IMR-90 (cell line): ENCODE measurements around the gene EFNA5. TPM values are rescaled to one million over a fixed set of nuclear protein-coding genes. Genes with fewer than 3 reads are reported as not detected.

Experiments used
- ATAC-seq: fragments of 200-7000 bp; cut with Tn5 transposase; 2 replicates; pipeline ENCODE4 v1.9.1; 2020; ENCODE audit warnings: low read depth, mild to moderate bottlenecking, moderate library complexity
- BruUV-seq: library from RNA; stranded (reverse); fragments of 400-500 nt; replicated peaks from 2 replicates; lab custom pipeline; 2021; lab: Mats Ljungman, UMichigan
- CTCF ChIA-PET: fragments of 300-600 bp; formaldehyde crosslinking; extraction: SDS; loops from one replicate; lab custom pipeline; 2021; ENCODE audit warnings: antibody characterized with exemption; lab: Yijun Ruan, JAX
- POLR2A ChIA-PET: fragments of 300-600 bp; sonication (Branson Sonifier 250); formaldehyde crosslinking; loops from one replicate; lab custom pipeline; 2022; ENCODE audit warnings: antibody characterized with exemption; ENCODE audit not compliant: unreplicated experiment; lab: Charles Lee
- DNase-seq: peaks from one replicate; pipeline ENCODE4 v3.0.0; 2013
- H2AFZ ChIP-seq: replicated peaks from 2 replicates; pipeline ENCODE3; 2013; ENCODE audit warnings: low read length, mild to moderate bottlenecking; ENCODE audit not compliant: poor library complexity
- H2AK5ac ChIP-seq: 2 replicates; pipeline ENCODE4 v1.6.1; 2013; ENCODE audit warnings: low read depth, low read length, inconsistent platforms
- H2AK9ac ChIP-seq: replicated peaks from 2 replicates; pipeline ENCODE3; 2013; ENCODE audit warnings: mild to moderate bottlenecking, low read depth, low read length, moderate library complexity; ENCODE audit not compliant: poor library complexity
- H2BK120ac ChIP-seq: 2 replicates; pipeline ENCODE4 v1.6.1; 2013; ENCODE audit warnings: low read depth, low read length, inconsistent platforms
- H2BK15ac ChIP-seq: 3 replicates; pipeline ENCODE4 v1.6.1; 2013; ENCODE audit warnings: low read depth, low read length, inconsistent platforms
- H2BK20ac ChIP-seq: 2 replicates; pipeline ENCODE4 v1.6.1; 2013; ENCODE audit warnings: low read depth, mild to moderate bottlenecking, inconsistent platforms, low read length, moderate library complexity
- H2BK5ac ChIP-seq: 2 replicates; pipeline ENCODE4 v1.6.1; 2013; ENCODE audit warnings: mild to moderate bottlenecking, low read depth, low read length, inconsistent platforms; ENCODE audit not compliant: poor library complexity, severe bottlenecking
- H3K14ac ChIP-seq: replicated peaks from 2 replicates; pipeline ENCODE4 v1.6.1; 2013; ENCODE audit warnings: low read depth, low read length, inconsistent platforms
- H3K18ac ChIP-seq: 2 replicates; pipeline ENCODE4 v1.6.1; 2013; ENCODE audit warnings: low read depth, low read length, control low read depth
- H3K23ac ChIP-seq: 2 replicates; pipeline ENCODE4 v1.6.1; 2013; ENCODE audit warnings: low read depth, low read length, inconsistent platforms
- H3K27ac ChIP-seq: 2 replicates; pipeline ENCODE4 v1.5.1; 2013; ENCODE audit warnings: mild to moderate bottlenecking, control low read depth, low read length; ENCODE audit not compliant: insufficient read depth
- H3K27me3 ChIP-seq: 2 replicates; pipeline ENCODE4 v1.6.1; 2013; ENCODE audit warnings: low read length; ENCODE audit not compliant: control insufficient read depth, insufficient read depth
- H3K36me3 ChIP-seq: 2 replicates; pipeline ENCODE4 v1.6.1; 2013; ENCODE audit warnings: low read length, mixed read lengths; ENCODE audit not compliant: control insufficient read depth, insufficient read depth
- H3K4ac ChIP-seq: 2 replicates; pipeline ENCODE4 v1.6.1; 2013; ENCODE audit warnings: low read depth, low read length, inconsistent platforms
- H3K4me1 ChIP-seq: 2 replicates; pipeline ENCODE4 v1.6.1; 2013; ENCODE audit warnings: low read length, mixed read lengths; ENCODE audit not compliant: control insufficient read depth, insufficient read depth
- H3K4me2 ChIP-seq: 2 replicates; pipeline ENCODE4 v1.6.1; 2013; ENCODE audit warnings: low read depth, mild to moderate bottlenecking, control low read depth, low read length, moderate library complexity
- H3K4me3 ChIP-seq: 2 replicates; pipeline ENCODE4 v1.5.1; 2013; ENCODE audit warnings: low read depth, mild to moderate bottlenecking, control low read depth, low read length, moderate library complexity; ENCODE audit not compliant: insufficient read depth
- H3K56ac ChIP-seq: 2 replicates; pipeline ENCODE4 v1.6.1; 2013; ENCODE audit warnings: low read length, inconsistent platforms; ENCODE audit not compliant: insufficient read depth; ENCODE audit errors: extremely low read depth
- H3K79me1 ChIP-seq, 2 experiments: 2 replicates each; pipeline ENCODE4 v1.6.1; 2013; ENCODE audit warnings: low read length in 2 of 2, inconsistent platforms in 1 of 2, low read depth in 1 of 2
- H3K9ac ChIP-seq: 2 replicates; pipeline ENCODE4 v1.6.1; 2013; ENCODE audit warnings: low read depth, low read length, control low read depth
- H3K9me1 ChIP-seq: 2 replicates; pipeline ENCODE4 v1.6.1; 2013; ENCODE audit warnings: low read length, inconsistent platforms; ENCODE audit not compliant: insufficient read depth
- H3K9me3 ChIP-seq: 2 replicates; pipeline ENCODE4 v1.6.1; 2013; ENCODE audit warnings: low read length; ENCODE audit not compliant: control insufficient read depth, insufficient read depth
- H4K20me1 ChIP-seq: 2 replicates; pipeline ENCODE4 v1.6.1; 2013; ENCODE audit warnings: low read length, inconsistent platforms; ENCODE audit not compliant: insufficient read depth
- H4K5ac ChIP-seq: 2 replicates; pipeline ENCODE4 v1.6.1; 2013; ENCODE audit warnings: mild to moderate bottlenecking, low read depth, low read length, control low read depth
- H4K8ac ChIP-seq, 2 experiments: 2 replicates each; pipeline ENCODE4 v1.6.1; 2013; ENCODE audit warnings: low read depth in 2 of 2, low read length in 2 of 2, control low read depth in 1 of 2, inconsistent platforms in 1 of 2
- H4K91ac ChIP-seq: 2 replicates; pipeline ENCODE4 v1.6.1; 2013; ENCODE audit warnings: low read depth, low read length, inconsistent platforms; ENCODE audit not compliant: insufficient read depth
- CHD1 ChIP-seq: IDR thresholded peaks from 2 replicates; pipeline ENCODE4 v1.6.1; 2012; ENCODE audit warnings: low read depth, low read length, improper control_type of control experiment
- ELK1 ChIP-seq: fragments of 150-350 bp; IDR thresholded peaks from 2 replicates; pipeline ENCODE4 v1.6.1; 2016; ENCODE audit warnings: low read depth, mild to moderate bottlenecking, low read length, moderate library complexity, borderline replicate concordance
- MAFK ChIP-seq: IDR thresholded peaks from 2 replicates; pipeline ENCODE4 v1.6.1; 2012; ENCODE audit warnings: low read depth, low read length, improper control_type of control experiment
- NFE2L2 ChIP-seq: fragments of 150-350 bp; IDR thresholded peaks from 2 replicates; pipeline ENCODE4 v1.6.1; 2016; ENCODE audit warnings: low read depth, mild to moderate bottlenecking, low read length
- RFX5 ChIP-seq: IDR thresholded peaks from 2 replicates; pipeline ENCODE4 v1.8.0; 2012; ENCODE audit warnings: low read depth, mild to moderate bottlenecking, low read length, moderate library complexity
- WGBS, 2 experiments: methylation state at CpG; one replicate each; pipeline versions ENCODE4 v1.1.5 to v1.1.7; 2013; ENCODE audit warnings: missing lambda C conversion rate in 2 of 2; ENCODE audit not compliant: insufficient read length in 1 of 2; ENCODE audit errors: extremely low coverage in 2 of 2; 5-methylcytosine and 5-hydroxymethylcytosine counted together
- dilution Hi-C: fragments of 300-500 bp; cut with HindIII; formaldehyde crosslinking; loops from one replicate; pipeline ENCODE4 v1.14.3; 2018; ENCODE audit warnings: low sequenced_read_pairs; ENCODE audit not compliant: unreplicated experiment
- in situ Hi-C: fragments of 300-500 bp; cut with MboI; formaldehyde crosslinking; loops from 3 replicates; pipeline ENCODE4 v1.14.3; 2019; ENCODE audit warnings: low sequenced_read_pairs, inconsistent platforms, mixed read lengths
- intact Hi-C: fragments of 100-400 bp; cut with micrococcal nuclease; formaldehyde crosslinking; loops from 2 replicates; pipeline ENCODE4 v1.10.0; 2022
- polyA plus RNA-seq, 3 experiments: library from polyadenylated mRNA; depleted of rRNA; stranded (reverse); fragments of >200 nt; gene quantifications; 2 replicates each; pipeline ENCODE4 v1.2.3, GENCODE V29; 2012; ENCODE audit warnings: low replicate concordance in 1 of 3
- total RNA-seq: library from RNA; depleted of rRNA; stranded (reverse); fragments of >200 nt; gene quantifications from 2 replicates; pipeline ENCODE4 v1.2.3, GENCODE V29; 2012

EFNA5 gene
- total and polyA plus RNA-seq, 2 of the 4 experiments (the other 2 are of a cell fraction), result 1.5 to 1.6 TPM

- no peaks in the 10 kb centered on the region for H3K36me3 ChIP-seq
- no peak overlapping the region for H3K18ac ChIP-seq
- no peak overlapping the region for H3K27ac ChIP-seq
- no peak overlapping the region for H3K4me3 ChIP-seq
- H2AFZ ChIP-seq, result no peak overlapping the region
- DNase-seq, result peak; percentile 66
- H3K9ac ChIP-seq, result no peak overlapping the region
- H2BK15ac ChIP-seq, result peak overlapping the region; percentile 66; the same call in 2 of the 3 replicates
- POLR2A ChIA-PET, result no interaction called here
- CTCF ChIA-PET, result no interaction called here
- peak overlapping the region; percentile 86 for H3K4ac ChIP-seq
- H4K20me1 ChIP-seq, result no peaks in the 10 kb centered on the region; the same call in 1 of the 2 replicates
- in situ Hi-C loops (no loop called here), intact Hi-C loops (no loop called here), dilution Hi-C loops (no loop called here)
- H3K79me1 ChIP-seq, result peaks cover 0 to 8% of the 10 kb centered on the region in 2 experiments; a peak in 1 of 4 replicates
- H3K23ac ChIP-seq, result peak overlapping the region; percentile 83; the same call in 1 of the 2 replicates
- no CpG with 5 or more reads among the region's 10 CpGs for WGBS, 2 experiments
- no peak overlapping the region for H4K5ac ChIP-seq
- 0 out of 4 replicates have a peak overlapping the region, but pooled peaks of 1 of the 2 experiments have one; percentile 8 for H4K8ac ChIP-seq
- H3K14ac ChIP-seq, result peak overlapping the region; percentile 78
- H3K9me1 ChIP-seq, result peaks cover 15% of the 10 kb centered on the region
- TF ChIP-seq NFE2L2, result peak; percentile 98
- TF ChIP-seq ELK1, result no peak
- peak; percentile 82 for TF ChIP-seq MAFK
- TF ChIP-seq CHD1, result no peak
- TF ChIP-seq RFX5, result no peak
- no peak overlapping the region for H3K4me2 ChIP-seq
- no peaks in the 10 kb centered on the region for H3K9me3 ChIP-seq
- no peak overlapping the region for H2BK5ac ChIP-seq
- ATAC-seq, result no peak
- peak overlapping the region; percentile 51 for H4K91ac ChIP-seq
- H2AK9ac ChIP-seq, result no peak overlapping the region
- peaks cover 14% of the 10 kb centered on the region for H3K4me1 ChIP-seq
- peak overlapping the region; percentile 60 for H2AK5ac ChIP-seq
- peak overlapping the region; percentile 68 for H2BK120ac ChIP-seq
- H3K27me3 ChIP-seq, result no peaks in the 10 kb centered on the region
- peak overlapping the region; percentile 82 for H2BK20ac ChIP-seq
- BruUV-seq, result no TSS peak
- H3K56ac ChIP-seq, result no peak overlapping the region
Observed at GRCh38 chr5:107466233-107466769, 204.4 kb downstream of the EFNA5 start.
